ENCODE measurements around the gene PLSCR4. TPM values are rescaled to one million over a fixed set of nuclear protein-coding genes. Genes with fewer than 3 reads are reported as not detected.

PLSCR4 gene
- total RNA-seq, 1 experiment from 2014 or later: 9.1 TPM

GRCh38 chr3:146187334-146187950 lies 63.5 kb downstream of the PLSCR4 start:
- peak; percentile 58 for TF ChIP-seq CTCF (IDR thresholded peaks at IDR 0.05; ENCODE audit: insufficient read depth in 1 of 2, low read depth in 1 of 2, low read length in 1 of 2, severe bottlenecking in 1 of 2, unreplicated experiment in 1 of 2)
- no peaks in the 10 kb centered on the region for H3K36me3 Mint-ChIP-seq (ENCODE audit: insufficient read depth, unreplicated experiment)
- no peaks in the 10 kb centered on the region for H3K27me3 Mint-ChIP-seq (ENCODE audit: insufficient read depth, unreplicated experiment)
- no peaks in the 10 kb centered on the region for H3K27me3 ChIP-seq (replicated peaks; ENCODE audit: control insufficient read depth, insufficient read depth, low read length)
- ChIA-PET POLR2A (no interaction called here), CTCF (interaction anchor here (0.7 to 3.5 kb wide), 7 partner anchors 10 to 195 kb away, joined by 3 to 69 read pairs (median 4); partner anchors contain the start of gene PLOD2)
- H3K4me1 ChIP-seq: no peaks in the 10 kb centered on the region
- no peaks in the 10 kb centered on the region for H3K9me3 ChIP-seq
- H3K4me3 Mint-ChIP-seq (ENCODE audit: unreplicated experiment): no peak overlapping the region
- H3K4me1 Mint-ChIP-seq (ENCODE audit: low read depth, unreplicated experiment): no peaks in the 10 kb centered on the region
- no peaks in the 10 kb centered on the region for H3K9me3 Mint-ChIP-seq (ENCODE audit: unreplicated experiment)
- no peaks in the 10 kb centered on the region for H3K36me3 ChIP-seq (ENCODE audit: control insufficient read depth, insufficient read depth, low read length)
- BruUV-seq (replicated peaks): no TSS peak
- H3K4me3 ChIP-seq (ENCODE audit: low read depth, low read length): no peak overlapping the region
- DNase-seq: peak in 1 of 2 experiments; percentile 39
- intact Hi-C loops (cut with micrococcal nuclease; ENCODE audit: unreplicated experiment): loop anchor here (1.0 to 2.0 kb wide), 2 partner anchors 122 to 411 kb away; no protein-coding TSS in a partner anchor
- H3K27ac Mint-ChIP-seq (ENCODE audit: unreplicated experiment): no peak overlapping the region

- no peaks in the 10 kb centered on the region for H3K9me3 Mint-ChIP-seq (ENCODE audit: unreplicated experiment)
- Histone ChIP-seq H3K4me3 (ENCODE audit: low read depth, low read length) (no peak overlapping the region), H3K9me3 (no peaks in the 10 kb centered on the region), H3K27me3 (replicated peaks; ENCODE audit: control insufficient read depth, insufficient read depth, low read length) (no peaks in the 10 kb centered on the region), H3K4me1 (no peaks in the 10 kb centered on the region), H3K36me3 (ENCODE audit: control insufficient read depth, insufficient read depth, low read length) (no peaks in the 10 kb centered on the region)
- no peak for DNase-seq
- H3K27ac Mint-ChIP-seq (ENCODE audit: unreplicated experiment): no peak overlapping the region
- no peaks in the 10 kb centered on the region for H3K36me3 Mint-ChIP-seq (ENCODE audit: insufficient read depth, unreplicated experiment)
- ChIA-PET CTCF (interaction anchor here (0.9 to 2.2 kb wide), 3 partner anchors 119 to 142 kb away, joined by 3 to 8 read pairs (median 8); no protein-coding TSS in a partner anchor), POLR2A (no interaction called here)
- H3K4me3 Mint-ChIP-seq (ENCODE audit: unreplicated experiment): no peak overlapping the region
- no peaks in the 10 kb centered on the region for H3K4me1 Mint-ChIP-seq (ENCODE audit: low read depth, unreplicated experiment)
- TF ChIP-seq CTCF (IDR thresholded peaks at IDR 0.05; ENCODE audit: insufficient read depth in 1 of 2, low read depth in 1 of 2, low read length in 1 of 2, severe bottlenecking in 1 of 2, unreplicated experiment in 1 of 2): no peak
- no peaks in the 10 kb centered on the region for H3K27me3 Mint-ChIP-seq (ENCODE audit: insufficient read depth, unreplicated experiment)
- intact Hi-C loops (cut with micrococcal nuclease; ENCODE audit: unreplicated experiment): no loop called here
- BruUV-seq (replicated peaks): no TSS peak
Observed at GRCh38 chr3:146184241-146185015, 66.5 kb downstream of the PLSCR4 start.

- no peaks in the 10 kb centered on the region for H3K9me3 Mint-ChIP-seq (ENCODE audit: unreplicated experiment)
- no peaks in the 10 kb centered on the region for H3K27me3 Mint-ChIP-seq (ENCODE audit: insufficient read depth, unreplicated experiment)
- POLR2A ChIA-PET: no interaction called here
- no peak for DNase-seq
- H3K4me1 ChIP-seq: no peaks in the 10 kb centered on the region
- H3K27ac Mint-ChIP-seq (ENCODE audit: unreplicated experiment): no peak overlapping the region
- no peaks in the 10 kb centered on the region for H3K36me3 Mint-ChIP-seq (ENCODE audit: insufficient read depth, unreplicated experiment)
- no TSS peak for BruUV-seq (replicated peaks)
- H3K9me3 ChIP-seq: no peaks in the 10 kb centered on the region
- intact Hi-C loops (cut with micrococcal nuclease; ENCODE audit: unreplicated experiment): no loop called here
- no peak overlapping the region for H3K4me3 ChIP-seq (ENCODE audit: low read depth, low read length)
- TF ChIP-seq CTCF (IDR thresholded peaks at IDR 0.05; ENCODE audit: insufficient read depth in 1 of 2, low read depth in 1 of 2, low read length in 1 of 2, severe bottlenecking in 1 of 2, unreplicated experiment in 1 of 2): no peak
- no peaks in the 10 kb centered on the region for H3K36me3 ChIP-seq (ENCODE audit: control insufficient read depth, insufficient read depth, low read length)
- H3K4me1 Mint-ChIP-seq (ENCODE audit: low read depth, unreplicated experiment): no peaks in the 10 kb centered on the region
- CTCF ChIA-PET: no interaction called here
- no peak overlapping the region for H3K4me3 Mint-ChIP-seq (ENCODE audit: unreplicated experiment)
- no peaks in the 10 kb centered on the region for H3K27me3 ChIP-seq (replicated peaks; ENCODE audit: control insufficient read depth, insufficient read depth, low read length)
Observed at GRCh38 chr3:146181216-146181615, 69.7 kb downstream of the PLSCR4 start.
